ENCODE data around the gene ATP6V0A1. TPM values are rescaled to one million over a fixed set of nuclear protein-coding genes. Genes with fewer than 3 reads are reported as not detected.
"Not testable (repeated sequence)": the region's sequence is repeated elsewhere in the genome, so short reads cannot be mapped to it uniquely, and the experiment has no call there.

ATP6V0A1 gene
- total RNA-seq (2014; rRNA removed; shearing (Covaris generic)), result 19.5 and 25.7 TPM in 2 replicates
- polyA plus RNA-seq (2014; cell fraction: nucleus; rRNA removed), result 38.0 and 47.1 TPM in 2 replicates

GRCh38 chr17:42458497-42459255 is at the start of gene ATP6V0A1:
ATP6V0A1 (plus strand) TSS chr17:42458878; CDS start chr17:42460895, 2,017 bp downstream.
- peak; percentile 75 for DNase-seq (ENCODE audit: extremely low read depth, low read depth)

DNA sequence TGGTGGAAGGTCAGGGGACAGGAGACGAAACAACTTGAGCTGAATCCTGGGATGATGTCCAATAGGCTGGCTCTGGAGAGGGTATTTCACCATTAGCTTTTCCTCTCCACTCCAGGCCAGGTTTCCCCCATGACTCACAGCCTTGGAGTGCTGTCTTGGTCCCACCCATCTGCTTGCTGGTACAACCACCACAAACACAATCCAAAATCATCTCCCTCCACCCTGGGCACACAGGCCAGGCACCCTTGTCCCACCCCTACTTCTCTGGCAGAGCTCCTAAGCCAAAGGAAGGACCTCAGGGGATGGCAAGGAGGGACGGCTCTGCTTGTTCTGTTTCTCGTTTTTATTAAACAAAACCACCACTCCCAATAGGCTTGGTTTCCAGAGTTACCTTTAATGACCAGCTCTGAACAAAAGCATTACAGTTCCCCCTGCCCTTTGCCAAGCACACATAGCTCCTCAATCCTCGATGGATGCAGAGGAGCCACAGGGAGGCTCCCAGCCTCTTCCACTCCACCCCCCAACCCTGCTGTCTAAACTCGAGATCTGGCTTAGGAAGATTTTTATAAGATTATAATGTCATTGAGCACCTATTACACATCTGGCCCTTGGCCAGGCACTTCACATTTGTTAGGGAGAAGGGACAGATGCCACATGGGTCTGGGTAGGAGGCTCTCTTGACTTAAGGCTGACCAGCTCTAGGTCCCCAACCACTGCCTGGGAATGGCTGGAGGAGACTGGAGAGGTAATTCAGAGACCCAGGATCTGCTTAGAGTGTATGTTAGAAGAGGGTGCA is 49.0 kb upstream of the ATP6V0A1 start:
- DNase-seq (ENCODE audit: extremely low read depth, low read depth), result no peak

DNA sequence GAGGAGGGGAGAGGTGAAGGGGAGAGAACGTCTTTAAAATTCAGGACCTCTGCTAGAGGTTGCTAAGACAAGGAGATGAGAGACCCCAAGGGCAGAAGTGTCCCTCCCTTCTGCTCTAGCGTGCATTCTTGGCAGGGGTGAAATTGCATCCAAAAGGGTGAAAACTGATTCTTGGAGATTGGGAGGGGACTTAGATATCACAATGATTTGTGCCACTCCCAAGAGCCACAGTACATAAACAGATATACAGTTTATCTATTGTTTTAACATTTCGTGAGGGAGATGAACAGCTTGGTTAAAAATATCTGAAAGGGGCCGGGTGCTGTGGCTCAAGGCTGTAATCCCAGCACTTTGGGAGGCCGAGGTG is 48.4 kb upstream of the ATP6V0A1 start:
- DNase-seq (ENCODE audit: extremely low read depth, low read depth), result no peak

- no peak for DNase-seq (ENCODE audit: extremely low read depth, low read depth)
These were observed 47.3 kb upstream of the ATP6V0A1 start for GRCh38 chr17:42411361-42411760.

- DNase-seq (ENCODE audit: extremely low read depth, low read depth), result no peak
These were observed 46.6 kb upstream of the ATP6V0A1 start for GRCh38 chr17:42411905-42412679.

DNA sequence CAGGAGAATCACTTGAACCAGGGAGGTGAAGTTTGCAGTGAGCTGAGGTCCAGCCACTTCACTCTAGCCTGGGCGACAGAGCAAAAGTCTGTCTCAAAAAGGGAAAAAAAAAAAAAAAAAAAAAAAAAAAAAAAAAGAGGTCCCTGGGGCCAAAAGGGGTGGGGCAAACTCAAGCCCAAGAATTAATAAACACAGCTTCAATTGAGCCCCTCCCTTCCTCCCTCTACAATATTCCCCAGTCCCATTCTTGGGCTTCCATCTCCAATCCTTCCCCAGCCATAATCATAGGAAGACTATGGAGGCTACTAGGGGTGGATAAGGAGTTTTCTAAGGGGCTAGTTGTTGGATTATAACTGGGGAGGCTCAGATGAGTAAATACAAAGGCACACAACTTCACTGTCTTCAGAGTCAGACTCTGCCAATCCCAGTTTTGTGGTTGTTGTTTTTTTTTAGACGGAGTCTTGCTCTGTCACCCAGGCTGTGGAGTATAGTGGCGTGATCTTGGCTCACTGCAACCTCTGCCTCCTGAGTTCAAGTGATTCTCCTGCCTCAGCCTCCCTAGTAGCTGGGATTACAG is 45.1 kb upstream of the ATP6V0A1 start:
- DNase-seq (ENCODE audit: extremely low read depth, low read depth), result no peak

DNA sequence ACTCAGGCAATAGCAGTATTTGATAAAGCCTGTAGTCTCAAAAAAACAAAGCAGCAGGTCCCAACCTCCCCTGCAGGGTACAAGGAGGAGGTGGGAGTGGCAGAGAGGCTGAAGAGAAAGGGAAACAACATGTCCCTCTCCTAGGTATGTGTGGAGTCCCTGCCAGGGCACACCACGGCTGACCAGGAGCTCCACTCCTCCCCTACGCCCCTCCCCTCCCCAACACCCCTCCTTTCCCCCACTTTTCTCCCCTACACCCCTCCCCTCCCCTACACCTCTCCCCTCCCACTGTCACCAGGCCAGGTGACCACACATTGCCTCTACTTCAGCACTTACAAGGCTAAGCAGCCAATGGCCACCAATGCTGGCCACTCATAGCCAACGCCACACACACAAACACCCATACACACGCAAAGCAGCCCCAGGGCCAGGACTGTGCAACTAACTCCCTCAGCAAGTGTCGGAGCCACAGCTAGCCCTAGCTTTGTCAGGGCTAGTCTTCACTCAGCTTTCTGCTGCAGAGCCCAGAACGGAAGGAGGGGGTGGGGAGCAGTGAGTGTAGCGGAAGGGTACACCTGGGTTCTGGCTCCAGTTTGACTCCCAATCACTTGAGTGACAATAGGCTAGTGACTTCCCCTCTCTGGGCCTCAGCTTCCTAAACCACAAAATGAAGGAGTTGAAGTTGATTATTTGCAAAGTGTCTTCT is 43.8 kb upstream of the ATP6V0A1 start:
- no peak for DNase-seq (ENCODE audit: extremely low read depth, low read depth)

DNA sequence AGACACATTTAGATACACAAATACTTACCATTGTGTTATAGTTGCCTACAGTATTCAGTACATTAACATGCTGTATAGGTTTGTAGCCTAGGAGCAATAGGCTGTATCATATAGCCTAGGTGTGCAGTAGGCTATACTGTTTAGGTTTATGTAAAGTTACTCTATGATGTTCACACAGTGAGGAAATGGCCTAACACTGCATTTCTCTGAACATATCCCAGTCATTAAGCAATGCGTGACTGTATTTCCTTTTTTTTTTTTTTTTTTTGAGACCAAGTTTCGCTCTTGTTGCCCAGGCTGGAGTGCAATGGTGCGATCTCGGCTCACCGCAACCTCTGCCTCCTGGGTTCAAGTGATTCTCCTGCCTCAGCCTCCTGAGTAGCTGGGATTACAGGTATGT is 40.7 kb upstream of the ATP6V0A1 start:
- DNase-seq (ENCODE audit: extremely low read depth, low read depth), result not testable (repeated sequence)

DNA sequence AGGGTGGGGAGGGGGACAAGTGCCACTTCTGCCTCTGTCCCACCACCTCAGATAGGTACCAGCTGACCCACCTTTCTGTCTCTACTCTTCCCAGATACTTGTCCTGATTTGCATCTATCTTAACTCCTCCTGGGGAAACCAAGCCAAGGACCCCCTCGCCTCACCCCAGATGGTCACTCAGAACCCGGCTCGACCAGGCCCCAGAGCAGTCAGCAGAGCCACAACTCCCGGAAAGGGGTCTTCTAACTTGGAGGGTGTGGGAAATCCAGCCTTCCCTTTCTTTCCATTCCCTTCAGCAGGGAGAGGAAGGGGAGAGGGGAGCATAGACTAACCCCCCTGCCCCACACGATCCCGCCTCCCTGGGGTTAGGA is 37.6 kb upstream of the ATP6V0A1 start:
- DNase-seq (ENCODE audit: extremely low read depth, low read depth), result no peak

- DNase-seq (ENCODE audit: extremely low read depth, low read depth), result no peak
These were observed 37.0 kb upstream of the ATP6V0A1 start for GRCh38 chr17:42421507-42422338.

- no peak for DNase-seq (ENCODE audit: extremely low read depth, low read depth)
These were observed 36.2 kb upstream of the ATP6V0A1 start for GRCh38 chr17:42422412-42422957.

DNA sequence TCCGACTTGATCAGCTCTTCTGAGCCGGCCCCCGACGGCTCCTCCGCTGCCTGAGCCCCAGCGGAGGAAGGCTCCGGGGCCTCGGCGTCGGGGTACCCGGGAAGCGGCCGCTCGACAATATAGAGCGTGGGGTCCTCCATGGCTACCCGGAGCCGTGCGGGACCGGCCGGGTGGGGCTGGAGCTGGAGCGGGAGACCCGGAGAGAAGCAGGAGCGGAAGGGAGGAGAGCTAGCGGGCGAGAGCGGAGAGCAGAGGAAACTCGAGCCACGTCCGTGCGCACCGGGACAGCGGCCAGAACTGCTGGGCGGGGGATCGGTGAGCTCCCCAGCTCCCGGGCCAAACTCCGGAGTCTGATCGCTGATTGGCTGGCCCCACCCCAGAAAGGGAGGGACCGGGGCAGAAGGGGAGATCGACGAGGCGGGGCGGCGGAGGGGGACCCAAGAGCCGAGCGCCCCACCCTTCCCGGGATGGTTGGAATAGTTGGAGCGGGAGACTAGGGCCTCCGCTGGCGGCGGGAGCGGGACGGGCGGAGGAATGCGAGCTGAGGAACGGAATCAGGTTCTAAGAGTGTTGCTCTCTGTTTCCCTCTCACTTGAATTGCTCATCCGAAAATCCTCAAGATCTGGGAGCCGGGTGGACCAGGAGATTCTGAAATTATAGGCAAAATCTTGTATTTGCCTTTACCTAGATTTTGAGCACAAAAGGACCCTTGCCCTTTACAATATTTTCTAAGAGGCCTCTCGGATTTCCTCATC is 35.5 kb upstream of the ATP6V0A1 start, which contains the start of gene CAVIN1:
Gene CAVIN1, minus strand, starts transcription at position 299 of the 755 bp plus-strand sequence. Its CDS starts 159 bp downstream, at position 140.
- peak; percentile 96 for DNase-seq (ENCODE audit: extremely low read depth, low read depth)

DNA sequence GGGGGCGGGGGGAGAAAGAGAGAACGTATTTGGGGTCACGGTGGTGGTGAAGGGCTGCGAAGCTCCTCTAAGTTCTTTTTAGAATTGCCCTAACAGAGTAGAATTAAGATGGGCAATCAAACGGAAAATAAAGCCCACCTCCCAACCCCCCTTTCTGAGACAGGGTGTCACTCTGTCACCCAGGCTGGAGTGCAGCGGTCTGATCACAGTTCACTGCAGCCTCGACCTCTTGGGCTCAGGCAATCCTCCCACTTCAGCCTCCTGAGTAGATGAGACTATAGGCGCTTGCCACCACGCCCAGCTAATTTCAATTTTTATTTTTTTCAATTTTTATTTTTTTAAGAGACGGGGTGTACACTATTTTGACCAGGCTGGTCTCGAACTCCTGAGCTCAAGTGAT is 34.9 kb upstream of the ATP6V0A1 start:
- DNase-seq (ENCODE audit: extremely low read depth, low read depth), result no peak

GRCh38 chr17:42424991-42425610 is 33.6 kb upstream of the ATP6V0A1 start:
- no peak for DNase-seq (ENCODE audit: extremely low read depth, low read depth)

GRCh38 chr17:42428141-42428944 is 30.3 kb upstream of the ATP6V0A1 start:
- peak; percentile 79 for DNase-seq (ENCODE audit: extremely low read depth, low read depth)

DNA sequence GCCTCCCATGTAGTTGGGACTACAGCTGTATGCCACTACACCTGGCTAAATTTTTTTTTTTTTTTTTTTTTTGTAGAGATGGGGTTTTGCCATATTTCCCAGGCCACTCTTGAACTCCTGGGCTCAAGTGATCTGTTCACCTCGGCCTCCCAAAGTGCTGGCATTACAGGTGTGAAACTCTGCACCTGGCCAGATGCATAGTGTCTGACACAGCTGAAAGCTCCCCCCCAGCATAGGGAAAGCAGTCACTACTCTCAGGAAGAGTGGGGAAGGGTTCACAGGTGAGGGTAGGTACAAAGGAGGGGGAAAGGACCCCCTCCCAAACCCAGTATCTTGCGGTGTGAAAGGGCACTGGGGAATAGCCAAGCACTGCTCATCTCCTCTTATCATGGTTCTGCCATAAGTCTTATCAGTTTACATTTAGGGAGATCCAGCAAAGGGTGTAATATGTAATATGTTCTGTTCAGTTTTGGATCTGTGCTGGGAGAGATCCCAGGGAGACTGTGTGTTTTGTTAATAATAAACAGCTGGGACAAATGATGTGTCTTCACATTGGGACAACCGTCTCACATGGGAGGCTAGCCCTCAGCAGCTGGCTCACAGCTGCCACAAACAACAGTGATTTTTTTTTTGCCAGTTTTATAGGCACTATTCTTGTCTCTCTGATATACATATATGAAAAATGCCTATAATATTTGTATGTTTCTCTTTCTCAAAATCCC is 28.8 kb upstream of the ATP6V0A1 start:
- DNase-seq (ENCODE audit: extremely low read depth, low read depth), result no peak
